Thyroid gland (tissue), 4 donors: ENCODE results near the gene ACADM.

Experiments
- POLR2A ChIP-seq, 2 donors: fragments of 450-650 bp; IDR thresholded peaks; one replicate each; pipeline ENCODE4 v1.6.1; 2017; ENCODE audit warnings: antibody characterized with exemption in 2 of 2, mild to moderate bottlenecking in 2 of 2, moderate library complexity in 1 of 2
- TF ChIP-seq, protein P1 (sequence below), 6 experiments: fragments of 200-600 bp in 3 of 6; fragments of 450-650 bp in 3 of 6; sonication (generic) in 3 of 6; IDR thresholded peaks; one replicate each; pipeline ENCODE4 v1.5.1; 2016 to 2019; ENCODE audit warnings: antibody characterized with exemption in 6 of 6, mild to moderate bottlenecking in 2 of 6, inconsistent platforms in 1 of 6, moderate library complexity in 1 of 6

DNA sequence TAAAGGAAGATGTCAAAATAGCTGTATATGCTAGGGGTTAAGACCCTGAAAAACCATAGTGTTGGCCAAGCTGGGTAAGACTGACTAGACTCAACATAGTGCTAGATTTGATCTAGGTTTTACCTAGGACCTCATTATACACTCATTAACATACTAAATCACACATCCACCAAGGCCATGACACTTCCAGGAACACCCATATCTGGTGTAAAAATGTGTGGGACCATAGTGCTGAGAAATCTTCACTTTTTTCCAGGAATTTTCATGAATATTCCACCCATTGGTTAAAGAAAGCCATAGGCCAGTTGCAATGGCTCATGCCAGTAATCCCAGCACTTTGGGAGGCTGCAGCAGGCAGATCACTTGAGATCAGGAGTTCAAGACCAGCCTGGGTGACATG, 34.0 kb upstream of the ACADM start:
- TF ChIP-seq, protein P1, sequence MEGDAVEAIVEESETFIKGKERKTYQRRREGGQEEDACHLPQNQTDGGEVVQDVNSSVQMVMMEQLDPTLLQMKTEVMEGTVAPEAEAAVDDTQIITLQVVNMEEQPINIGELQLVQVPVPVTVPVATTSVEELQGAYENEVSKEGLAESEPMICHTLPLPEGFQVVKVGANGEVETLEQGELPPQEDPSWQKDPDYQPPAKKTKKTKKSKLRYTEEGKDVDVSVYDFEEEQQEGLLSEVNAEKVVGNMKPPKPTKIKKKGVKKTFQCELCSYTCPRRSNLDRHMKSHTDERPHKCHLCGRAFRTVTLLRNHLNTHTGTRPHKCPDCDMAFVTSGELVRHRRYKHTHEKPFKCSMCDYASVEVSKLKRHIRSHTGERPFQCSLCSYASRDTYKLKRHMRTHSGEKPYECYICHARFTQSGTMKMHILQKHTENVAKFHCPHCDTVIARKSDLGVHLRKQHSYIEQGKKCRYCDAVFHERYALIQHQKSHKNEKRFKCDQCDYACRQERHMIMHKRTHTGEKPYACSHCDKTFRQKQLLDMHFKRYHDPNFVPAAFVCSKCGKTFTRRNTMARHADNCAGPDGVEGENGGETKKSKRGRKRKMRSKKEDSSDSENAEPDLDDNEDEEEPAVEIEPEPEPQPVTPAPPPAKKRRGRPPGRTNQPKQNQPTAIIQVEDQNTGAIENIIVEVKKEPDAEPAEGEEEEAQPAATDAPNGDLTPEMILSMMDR (IDR thresholded peaks at IDR 0.05), result no peak
- no peak for TF ChIP-seq POLR2A (IDR thresholded peaks at IDR 0.05)
